Endothelial cell of umbilical vein (primary cell): ENCODE data around the gene TMLHE. TPM values are rescaled to one million over a fixed set of nuclear protein-coding genes. Genes with fewer than 3 reads are reported as not detected.
"Not testable (repeated sequence)": the region's sequence is repeated elsewhere in the genome, so short reads cannot be mapped to it uniquely, and the experiment has no call there.

Experiments
- BruUV-seq: library from RNA; stranded (reverse); fragments of 400-500 nt; replicated peaks from 2 replicates; lab custom pipeline; 2021; lab: Mats Ljungman, UMichigan
- CTCF ChIA-PET: fragments of 300-600, 350-600 bp; sonication (Branson Sonifier 250); formaldehyde crosslinking; loops from one replicate; lab custom pipeline; 2021; ENCODE audit warnings: antibody characterized with exemption, inconsistent platforms; lab: Charles Lee
- POLR2A ChIA-PET: fragments of 300-600, 350-600 bp; sonication (Branson Sonifier 250); formaldehyde crosslinking; loops from one replicate; lab custom pipeline; 2021; ENCODE audit warnings: antibody characterized with exemption, inconsistent platforms; lab: Charles Lee
- DNase-seq: peaks from one replicate; pipeline ENCODE4 v3.0.0-alpha.2; 2011; ENCODE audit warnings: low read depth, low spot score
- FAIRE-seq: peaks from 2 replicates; lab custom pipeline; 2011; peaks lifted over from hg19 to GRCh38; lab: Jason Lieb, UNC
- H2AFZ ChIP-seq: 2 replicates; pipeline ENCODE4 v1.6.0; 2012; ENCODE audit warnings: low read depth, low read length, control low read depth, inconsistent platforms
- H3K27ac ChIP-seq: 2 replicates; pipeline ENCODE4 v1.5.1; 2011; ENCODE audit warnings: low read depth, mild to moderate bottlenecking, control low read depth, low read length, moderate library complexity; ENCODE audit not compliant: insufficient read depth
- H3K27me3 ChIP-seq, 2 experiments: 2 replicates each; pipeline versions ENCODE4 v1.6.0 to v1.6.1; 2011; ENCODE audit warnings: low read length in 2 of 2, mixed read lengths in 1 of 2; ENCODE audit not compliant: control insufficient read depth in 2 of 2, insufficient read depth in 2 of 2
- H3K36me3 ChIP-seq, 2 experiments: 2 replicates in 1 of 2; 3 replicates in 1 of 2; pipeline ENCODE4 v1.5.1; 2011; ENCODE audit warnings: low read length in 2 of 2, mild to moderate bottlenecking in 1 of 2, moderate library complexity in 1 of 2; ENCODE audit not compliant: control insufficient read depth in 2 of 2, insufficient read depth in 2 of 2; ENCODE audit errors: extremely low read depth in 1 of 2
- H3K4me1 ChIP-seq: 3 replicates; pipeline ENCODE4 v1.5.1; 2011; ENCODE audit warnings: mild to moderate bottlenecking, low read length; ENCODE audit not compliant: control insufficient read depth, insufficient read depth; ENCODE audit errors: extremely low read depth
- H3K4me2 ChIP-seq: 2 replicates; pipeline ENCODE4 v1.6.1; 2011; ENCODE audit warnings: low read length, control low read depth, mixed read lengths; ENCODE audit not compliant: insufficient read depth
- H3K4me3 ChIP-seq, 3 experiments: fragments of 200-600 bp in 1 of 3; sonication (generic), shearing (Covaris generic) in 1 of 3; replicated peaks in 1 of 3; 2 replicates each; pipeline ENCODE4 v1.5.1; 2011 to 2016; ENCODE audit warnings: control low read depth in 3 of 3, low read length in 3 of 3, mild to moderate bottlenecking in 2 of 3, inconsistent platforms in 1 of 3, low read depth in 1 of 3, moderate library complexity in 1 of 3; ENCODE audit not compliant: insufficient read depth in 1 of 3
- H3K79me2 ChIP-seq: 2 replicates; pipeline ENCODE4 v1.6.0; 2012; ENCODE audit warnings: low read length, inconsistent platforms; ENCODE audit not compliant: control insufficient read depth, insufficient read depth
- H3K9ac ChIP-seq: replicated peaks from 2 replicates; pipeline ENCODE3; 2011; ENCODE audit warnings: low read length, control low read depth; ENCODE audit not compliant: insufficient read depth; ENCODE audit errors: extremely low read depth
- H3K9me1 ChIP-seq: replicated peaks from 3 replicates; pipeline ENCODE4 v1.6.0; 2011; ENCODE audit warnings: mild to moderate bottlenecking, low read length; ENCODE audit not compliant: control insufficient read depth, insufficient read depth; ENCODE audit errors: extremely low read depth
- H3K9me3 ChIP-seq: replicated peaks from 2 replicates; pipeline ENCODE4 v1.5.1; 2012; ENCODE audit warnings: low read length, inconsistent platforms; ENCODE audit not compliant: control insufficient read depth, insufficient read depth
- H4K20me1 ChIP-seq: replicated peaks from 2 replicates; pipeline ENCODE3; 2011; ENCODE audit warnings: mild to moderate bottlenecking, low read length; ENCODE audit not compliant: control insufficient read depth, insufficient read depth; ENCODE audit errors: extremely low read depth
- dilution Hi-C: fragments of 300-500 bp; cut with MboI; formaldehyde crosslinking; loops from one replicate; pipeline ENCODE4 v1.15.0; 2019; ENCODE audit warnings: low sequenced_read_pairs; ENCODE audit not compliant: extremely low pct_ligation_motif_present
- intact Hi-C: fragments of 100-400 bp; cut with micrococcal nuclease; formaldehyde crosslinking; loops from one replicate; pipeline ENCODE4 v1.10.0; 2022
- polyA plus RNA-seq, 4 experiments: library from polyadenylated mRNA; depleted of rRNA in 3 of 4; stranded (reverse) in 3 of 4; unstranded in 1 of 4; fragments of >200 nt; gene quantifications; 2 replicates each; pipeline versions ENCODE4 v1.2.1 to v1.2.3, GENCODE V29; 2011 to 2012; ENCODE audit warnings: missing spikeins in 1 of 4
- total RNA-seq: library from RNA; stranded (reverse); gene quantifications from 2 replicates; pipeline ENCODE4 v1.2.3, GENCODE V29; 2021

TMLHE gene
- total and polyA plus RNA-seq, 2 donors (not counting 3 experiments of a cell fraction or from before 2014, with no cell fraction given): 6.3 to 12.1 TPM

GRCh38 chrX:155491421-155491820 lies 121.3 kb downstream of the TMLHE start:
- dilution Hi-C loops, H3K79me2 ChIP-seq, H3K4me2 ChIP-seq, H3K9me3 ChIP-seq, H3K9ac ChIP-seq, H3K4me3 ChIP-seq, intact Hi-C loops, H4K20me1 ChIP-seq, H3K4me1 ChIP-seq, H3K36me3 ChIP-seq, H2AFZ ChIP-seq, BruUV-seq, CTCF ChIA-PET, FAIRE-seq, H3K27me3 ChIP-seq, POLR2A ChIA-PET, H3K27ac ChIP-seq, H3K9me1 ChIP-seq, DNase-seq: not testable (repeated sequence)

GRCh38 chrX:155477136-155477535 lies 135.6 kb downstream of the TMLHE start:
- FAIRE-seq, H3K4me2 ChIP-seq, BruUV-seq, H2AFZ ChIP-seq, intact Hi-C loops, CTCF ChIA-PET, dilution Hi-C loops, H3K9ac ChIP-seq, H3K79me2 ChIP-seq, POLR2A ChIA-PET, H3K9me3 ChIP-seq, H3K4me3 ChIP-seq, H3K27me3 ChIP-seq, H4K20me1 ChIP-seq, H3K4me1 ChIP-seq, H3K9me1 ChIP-seq, H3K36me3 ChIP-seq, DNase-seq, H3K27ac ChIP-seq: not testable (repeated sequence)

GRCh38 chrX:155466269-155466938 lies 146.3 kb downstream of the TMLHE start:
- BruUV-seq, H3K4me1 ChIP-seq, H3K36me3 ChIP-seq, H3K27ac ChIP-seq, H3K4me2 ChIP-seq, H3K9ac ChIP-seq, H3K79me2 ChIP-seq, H4K20me1 ChIP-seq, CTCF ChIA-PET, H2AFZ ChIP-seq, intact Hi-C loops, FAIRE-seq, DNase-seq, H3K4me3 ChIP-seq, H3K27me3 ChIP-seq, H3K9me3 ChIP-seq, dilution Hi-C loops, H3K9me1 ChIP-seq, POLR2A ChIA-PET: not testable (repeated sequence)

- H3K27ac ChIP-seq, H3K9me1 ChIP-seq, FAIRE-seq, H3K27me3 ChIP-seq, H3K4me1 ChIP-seq, H3K9me3 ChIP-seq, CTCF ChIA-PET, DNase-seq, H3K9ac ChIP-seq, H3K79me2 ChIP-seq, H3K36me3 ChIP-seq, H2AFZ ChIP-seq, H3K4me3 ChIP-seq, dilution Hi-C loops, intact Hi-C loops, H4K20me1 ChIP-seq, H3K4me2 ChIP-seq, BruUV-seq, POLR2A ChIA-PET: not testable (repeated sequence)
Observed at GRCh38 chrX:155460501-155460900, 152.3 kb downstream of the TMLHE start.
